K562 (cell line): ENCODE data around the gene TBXAS1. TPM values are rescaled to one million over a fixed set of nuclear protein-coding genes. Genes with fewer than 3 reads are reported as not detected.

Source experiments
- ATAC-seq: fragments of 200-7000 bp; cut with Tn5 transposase; 3 replicates; pipeline ENCODE4 v1.9.1; 2020; ENCODE audit warnings: moderate library complexity
- BruUV-seq: library from RNA; stranded (reverse); fragments of 400-500 nt; replicated peaks from 2 replicates; lab custom pipeline; 2021; lab: Mats Ljungman, UMichigan
- CTCF ChIA-PET: fragments of 300-600 bp; formaldehyde crosslinking; extraction: SDS; loops from one replicate; lab custom pipeline; 2021; ENCODE audit warnings: low intra/inter-chr PET ratio; lab: Yijun Ruan, JAX
- POLR2A ChIA-PET: fragments of 300-600, 350-650 bp; sonication (Branson Sonifier 250); formaldehyde crosslinking; extraction: SDS; loops from one replicate; lab custom pipeline; 2021; ENCODE audit warnings: antibody characterized with exemption, inconsistent platforms; lab: Yijun Ruan, JAX
- DNase-seq, 4 experiments: peaks; one replicate each; pipeline versions ENCODE4 v3.0.0 to v3.0.0-alpha.2; 2011 to 2018; ENCODE audit warnings: low spot score in 3 of 4, mixed read lengths in 3 of 4; ENCODE audit errors: extremely low read depth in 1 of 4
- FAIRE-seq: peaks from 2 replicates; lab custom pipeline; 2011; peaks lifted over from hg19 to GRCh38; lab: Jason Lieb, UNC
- H2AFZ ChIP-seq: 2 replicates; pipeline ENCODE4 v1.6.0; 2011; ENCODE audit warnings: low read depth, low read length, control low read depth, inconsistent platforms
- H3K27ac ChIP-seq: fragments of 200-600 bp; 3 replicates; pipeline ENCODE4 v1.8.0; 2011; ENCODE audit warnings: low read depth, mild to moderate bottlenecking, control low read depth, inconsistent platforms, low read length, moderate library complexity, mixed read lengths; ENCODE audit errors: extremely low read depth
- H3K27me3 ChIP-seq, 2 experiments: fragments of 300-600 bp in 1 of 2; 2 replicates in 1 of 2; 3 replicates in 1 of 2; pipeline versions ENCODE4 v1.6.0 to v1.8.0; 2011; ENCODE audit warnings: inconsistent platforms in 2 of 2, low read length in 2 of 2, mild to moderate bottlenecking in 1 of 2, mixed read lengths in 1 of 2, moderate library complexity in 1 of 2; ENCODE audit not compliant: control insufficient read depth in 2 of 2, insufficient read depth in 2 of 2
- H3K36me3 ChIP-seq: fragments of 300-600 bp; 3 replicates; pipeline ENCODE4 v1.8.0; 2011; ENCODE audit warnings: mild to moderate bottlenecking, low read length, inconsistent platforms; ENCODE audit not compliant: control insufficient read depth, insufficient read depth
- H3K4me1 ChIP-seq, 2 experiments: fragments of 200-600 bp in 1 of 2; replicated peaks in 1 of 2; 2 replicates in 1 of 2; 3 replicates in 1 of 2; pipeline versions ENCODE4 v1.5.1 to v1.8.0; 2011; ENCODE audit warnings: inconsistent platforms in 2 of 2, low read length in 2 of 2, mild to moderate bottlenecking in 1 of 2, mixed read lengths in 1 of 2, moderate library complexity in 1 of 2; ENCODE audit not compliant: control insufficient read depth in 2 of 2, insufficient read depth in 2 of 2
- H3K4me2 ChIP-seq: 2 replicates; pipeline ENCODE4 v1.6.1; 2011; ENCODE audit warnings: low read length, control low read depth, inconsistent platforms, mixed read lengths; ENCODE audit not compliant: insufficient read depth
- H3K4me3 ChIP-seq: fragments of 200-600 bp; sonication (generic), shearing (Covaris generic); 2 replicates; pipeline ENCODE4 v1.5.1; 2016; ENCODE audit warnings: control low read depth, inconsistent platforms
- H3K79me2 ChIP-seq: fragments of 200-600 bp; 3 replicates; pipeline ENCODE4 v1.8.0; 2011; ENCODE audit warnings: low read length, inconsistent platforms; ENCODE audit not compliant: control insufficient read depth, insufficient read depth
- H3K9ac ChIP-seq, 2 experiments: 2 replicates each; pipeline versions ENCODE4 v1.6.0 to v1.6.1; 2011; ENCODE audit warnings: low read depth in 2 of 2, low read length in 2 of 2, control low read depth in 1 of 2, inconsistent platforms in 1 of 2, mild to moderate bottlenecking in 1 of 2, mixed read lengths in 1 of 2; ENCODE audit not compliant: insufficient read depth in 1 of 2
- H3K9me1 ChIP-seq: one replicate; pipeline ENCODE4 v1.6.0; 2011; ENCODE audit warnings: inconsistent platforms, mild to moderate bottlenecking, low read length, moderate library complexity; ENCODE audit not compliant: control insufficient read depth, insufficient read depth
- H3K9me3 ChIP-seq: replicated peaks from 2 replicates; pipeline ENCODE4 v1.5.1; 2011; ENCODE audit warnings: low read depth, low read length, inconsistent platforms; ENCODE audit not compliant: control insufficient read depth, insufficient read depth
- H4K20me1 ChIP-seq: replicated peaks from 2 replicates; pipeline ENCODE4 v1.6.1; 2011; ENCODE audit warnings: low read length, inconsistent platforms, mixed read lengths; ENCODE audit not compliant: control insufficient read depth, insufficient read depth
- EP300 ChIP-seq: IDR thresholded peaks from 2 replicates; pipeline ENCODE4 v1.6.1; 2012; ENCODE audit warnings: low read length, improper control_type of control experiment
- ID3 ChIP-seq, 2 experiments: fragments of 250-450 bp in 1 of 2; fragments of 450-650 bp in 1 of 2; sonication (Bioruptor Pico) in 1 of 2; IDR thresholded peaks; 2 replicates each; pipeline versions ENCODE4 v1.6.1 to v1.8.0; 2016 to 2021; ENCODE audit warnings: mild to moderate bottlenecking in 2 of 2, moderate library complexity in 2 of 2, missing compliant biosample characterization in 1 of 2, missing genetic modification characterization in 1 of 2
- JUND ChIP-seq, 2 experiments: IDR thresholded peaks; 2 replicates in 1 of 2; 3 replicates in 1 of 2; pipeline ENCODE4 v1.6.1; 2011; ENCODE audit warnings: borderline replicate concordance in 2 of 2, low read depth in 2 of 2, low read length in 2 of 2, improper control_type of control experiment in 1 of 2, missing biosample characterization in 1 of 2, missing genetic modification characterization in 1 of 2, missing genetic modification reagents in 1 of 2
- PYGO2 ChIP-seq: fragments of 450-650 bp; IDR thresholded peaks from 2 replicates; pipeline ENCODE4 v1.6.1; 2016; ENCODE audit warnings: mild to moderate bottlenecking, missing genetic modification characterization, moderate library complexity, missing compliant biosample characterization
- TFAM ChIP-seq: fragments of 250-450 bp; sonication (Bioruptor Pico); conservative IDR thresholded peaks from 2 replicates; pipeline ENCODE4 v1.5.0; 2021; ENCODE audit warnings: mild to moderate bottlenecking, moderate library complexity
- ZNF431 ChIP-seq: sonication (generic); formaldehyde crosslinking; IDR thresholded peaks from 2 replicates; pipeline ENCODE4 v1.8.0; 2022; ENCODE audit warnings: mild to moderate bottlenecking, missing genetic modification reagents
- WGBS: fragments of 100-300 bp; shearing (Covaris generic); methylation state at CpG from one replicate; pipeline ENCODE4 v1.1.6; 2016; ENCODE audit warnings: low coverage, mixed read lengths; ENCODE audit not compliant: insufficient coverage; ENCODE audit errors: missing lambda C conversion rate; 5-methylcytosine and 5-hydroxymethylcytosine counted together
- in situ Hi-C: fragments of 300-500 bp; cut with MboI; formaldehyde crosslinking; loops from 4 replicates; pipeline ENCODE4 v1.15.0; 2018; ENCODE audit warnings: inconsistent platforms, mixed read lengths
- intact Hi-C: fragments of 100-400 bp; cut with micrococcal nuclease; formaldehyde crosslinking; loops from 2 replicates; pipeline ENCODE4 v1.14.2; 2022
- polyA plus RNA-seq, 8 experiments: library from polyadenylated mRNA; depleted of rRNA in 4 of 8; stranded (reverse) in 5 of 8; unstranded in 3 of 8; fragments of >200 nt; fragmentation: Nextera tagmentation in 2 of 8; fragmentation: Illumina TruSeq in 1 of 8; extraction: Ambion mirVana in 2 of 8; extraction: Trizol in 1 of 8; gene quantifications; 2 replicates each; pipeline versions ENCODE4 v1.2.1 to v1.2.3, GENCODE V29; 2011 to 2014; ENCODE audit warnings: inconsistent platforms in 1 of 8, missing spikeins in 1 of 8
- total RNA-seq, 7 experiments: library from RNA; depleted of rRNA in 6 of 7; stranded (reverse); fragments of >200 nt in 6 of 7; fragmentation: Illumina TruSeq in 2 of 7; extraction: Trizol in 2 of 7; gene quantifications; 2 replicates each; pipeline versions ENCODE4 v1.2.1 to v1.2.3, GENCODE V29; 2011 to 2021; ENCODE audit warnings: low replicate concordance in 1 of 7
- TF ChIP-seq, protein P1 (sequence below): sonication (generic); formaldehyde crosslinking; IDR thresholded peaks from 2 replicates; pipeline ENCODE4 v1.9.0; 2022; ENCODE audit warnings: mild to moderate bottlenecking, missing genetic modification reagents
- TF ChIP-seq, protein P2 (sequence below): sonication (generic); formaldehyde crosslinking; IDR thresholded peaks from 2 replicates; pipeline ENCODE4 v1.8.0; 2022; ENCODE audit warnings: missing genetic modification reagents, mild to moderate bottlenecking, borderline replicate concordance
- TF ChIP-seq, protein P3 (sequence below): fragments of 250-450 bp; sonication (Bioruptor Pico); IDR thresholded peaks from 2 replicates; pipeline ENCODE4 v1.8.0; 2022; ENCODE audit warnings: inconsistent platforms, mild to moderate bottlenecking, moderate library complexity, borderline replicate concordance

The TBXAS1 gene
- total and polyA plus RNA-seq, 9 of the 15 experiments (the other 6 are each of a cell fraction or from before 2014, with no cell fraction given): 1.1 to 8.3 (median 1.9) TPM

- intact Hi-C loops (no loop called here), in situ Hi-C loops (no loop called here)
- Histone ChIP-seq H3K4me1 (no peaks in the 10 kb centered on the region), H3K9me3 (no peaks in the 10 kb centered on the region), H2AFZ (no peak overlapping the region), H3K27ac (no peak overlapping the region), H3K36me3 (peaks cover 10% of the 10 kb centered on the region; the same call in 1 of the 3 replicates), H3K79me2 (no peaks in the 10 kb centered on the region), H3K9me1 (no peaks in the 10 kb centered on the region), H3K27me3 (no peaks in the 10 kb centered on the region), H3K9ac (no peak overlapping the region; a peak in 1 of 4 replicates), H4K20me1 (no peaks in the 10 kb centered on the region), H3K4me3 (no peak overlapping the region), H3K4me2 (no peak overlapping the region)
- ChIA-PET CTCF (no interaction called here), POLR2A (interaction anchor here (0.6 kb wide), 1 partner anchor 132 kb away, joined by 4 read pairs; no protein-coding TSS in a partner anchor)
- TF ChIP-seq, protein P1, sequence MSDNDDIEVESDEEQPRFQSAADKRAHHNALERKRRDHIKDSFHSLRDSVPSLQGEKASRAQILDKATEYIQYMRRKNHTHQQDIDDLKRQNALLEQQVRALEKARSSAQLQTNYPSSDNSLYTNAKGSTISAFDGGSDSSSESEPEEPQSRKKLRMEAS (CRISPR knock-in tag): 0 out of 2 replicates have a peak, but pooled peaks have one; percentile 33
- TF ChIP-seq PYGO2 (tag): no peak
- BruUV-seq: no TSS peak
- WGBS: 77% methylated on average over 9 of the region's 9 CpGs
- ATAC-seq: no peak
- DNase-seq: no peak
- FAIRE-seq: no peak
Observed at GRCh38 chr7:140026935-140027334, 197.9 kb downstream of the TBXAS1 start.

- no TSS peak for BruUV-seq
- H3K36me3 ChIP-seq: peaks cover 10% of the 10 kb centered on the region; the same call in 1 of the 3 replicates
- POLR2A ChIA-PET: no interaction called here
- TF ChIP-seq, protein P2, sequence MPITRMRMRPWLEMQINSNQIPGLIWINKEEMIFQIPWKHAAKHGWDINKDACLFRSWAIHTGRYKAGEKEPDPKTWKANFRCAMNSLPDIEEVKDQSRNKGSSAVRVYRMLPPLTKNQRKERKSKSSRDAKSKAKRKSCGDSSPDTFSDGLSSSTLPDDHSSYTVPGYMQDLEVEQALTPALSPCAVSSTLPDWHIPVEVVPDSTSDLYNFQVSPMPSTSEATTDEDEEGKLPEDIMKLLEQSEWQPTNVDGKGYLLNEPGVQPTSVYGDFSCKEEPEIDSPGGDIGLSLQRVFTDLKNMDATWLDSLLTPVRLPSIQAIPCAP (CRISPR knock-in tag): no peak
- no peak for TF ChIP-seq ID3 (CRISPR knock-in tag; IDR thresholded peaks at IDR 0.05)
- no peak for TF ChIP-seq ID3 (tag; IDR thresholded peaks at IDR 0.05)
- no peak for TF ChIP-seq EP300
- TF ChIP-seq, protein P3, sequence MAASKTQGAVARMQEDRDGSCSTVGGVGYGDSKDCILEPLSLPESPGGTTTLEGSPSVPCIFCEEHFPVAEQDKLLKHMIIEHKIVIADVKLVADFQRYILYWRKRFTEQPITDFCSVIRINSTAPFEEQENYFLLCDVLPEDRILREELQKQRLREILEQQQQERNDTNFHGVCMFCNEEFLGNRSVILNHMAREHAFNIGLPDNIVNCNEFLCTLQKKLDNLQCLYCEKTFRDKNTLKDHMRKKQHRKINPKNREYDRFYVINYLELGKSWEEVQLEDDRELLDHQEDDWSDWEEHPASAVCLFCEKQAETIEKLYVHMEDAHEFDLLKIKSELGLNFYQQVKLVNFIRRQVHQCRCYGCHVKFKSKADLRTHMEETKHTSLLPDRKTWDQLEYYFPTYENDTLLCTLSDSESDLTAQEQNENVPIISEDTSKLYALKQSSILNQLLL: no peak
- TF ChIP-seq JUND (IDR thresholded peaks at IDR 0.05; ENCODE audit: borderline replicate concordance, low read depth, low read length): no peak
- no peak for TF ChIP-seq JUND (tag; IDR thresholded peaks at IDR 0.05; ENCODE audit: borderline replicate concordance, low read depth, low read length)
- no peak for TF ChIP-seq ZNF431 (CRISPR knock-in tag)
- no peak for TF ChIP-seq TFAM (CRISPR knock-in tag)
Observed at GRCh38 chr7:140027858-140028257, 198.8 kb downstream of the TBXAS1 start.

More at GRCh38 chr7:140027858-140028257, 198.8 kb downstream of the TBXAS1 start:
- no peak for DNase-seq
- peak overlapping the region in 1 of 2 experiments; percentile 26; a peak in 1 of 4 replicates for H3K9ac ChIP-seq
- H3K4me1 ChIP-seq: no peaks in the 10 kb centered on the region
- H3K9me3 ChIP-seq: no peaks in the 10 kb centered on the region
- in situ Hi-C loops (no loop called here), intact Hi-C loops (no loop called here)
- WGBS: 60% methylated on average over 9 of the region's 9 CpGs
- no peak for FAIRE-seq
- no peak overlapping the region for H2AFZ ChIP-seq
- H4K20me1 ChIP-seq: no peaks in the 10 kb centered on the region
- H3K27me3 ChIP-seq: no peaks in the 10 kb centered on the region
- H3K27ac ChIP-seq: no peak overlapping the region
- H3K4me2 ChIP-seq: no peak overlapping the region
- no peaks in the 10 kb centered on the region for H3K9me1 ChIP-seq
- no peaks in the 10 kb centered on the region for H3K79me2 ChIP-seq
- ATAC-seq: no peak
- no peak overlapping the region for H3K4me3 ChIP-seq
- CTCF ChIA-PET: interaction anchor here (0.6 kb wide), 1 partner anchor 281 kb away, joined by 3 read pairs; no protein-coding TSS in a partner anchor
